ENCODE measurements around the gene PRXL2A. TPM values are rescaled to one million over a fixed set of nuclear protein-coding genes. Genes with fewer than 3 reads are reported as not detected.

PRXL2A gene
- total RNA-seq, 1 donor: 5.1 TPM

GRCh38 chr10:80441831-80442230 lies 33.5 kb downstream of the PRXL2A start:
- H3K9me3 ChIP-seq (ENCODE audit: low read depth, low read length): no peaks in the 10 kb centered on the region
- no peak overlapping the region for H2AFZ ChIP-seq (ENCODE audit: low read length)
- peaks cover 12% of the 10 kb centered on the region for H3K27me3 ChIP-seq (ENCODE audit: insufficient read depth, low read length)
- H3K36me3 ChIP-seq (ENCODE audit: insufficient read depth, low read length): no peaks in the 10 kb centered on the region
- no peak overlapping the region for H3K27ac ChIP-seq (ENCODE audit: low read depth, low read length)
- H3K4me2 ChIP-seq (ENCODE audit: insufficient read depth, low read length): no peak overlapping the region
- H3K4me3 ChIP-seq (ENCODE audit: insufficient read depth, low read length): no peak overlapping the region
- H3K79me2 ChIP-seq (ENCODE audit: insufficient read depth, low read length): no peaks in the 10 kb centered on the region
- H3K4me1 ChIP-seq (ENCODE audit: insufficient read depth, low read length): no peaks in the 10 kb centered on the region
- DNase-seq (ENCODE audit: insufficient read length, low spot score, missing footprints): no peak
- TF ChIP-seq CTCF (IDR thresholded peaks at IDR 0.05; ENCODE audit: extremely low read depth, low read depth, low read length): no peak
- no peaks in the 10 kb centered on the region for H4K20me1 ChIP-seq (ENCODE audit: insufficient read depth, low read length)

- Histone ChIP-seq H3K9me3 (ENCODE audit: low read depth, low read length) (no peaks in the 10 kb centered on the region), H3K4me3 (ENCODE audit: insufficient read depth, low read length) (no peak overlapping the region), H3K27me3 (ENCODE audit: insufficient read depth, low read length) (peaks cover 12% of the 10 kb centered on the region), H3K4me1 (ENCODE audit: insufficient read depth, low read length) (no peaks in the 10 kb centered on the region), H3K36me3 (ENCODE audit: insufficient read depth, low read length) (no peaks in the 10 kb centered on the region), H3K27ac (ENCODE audit: low read depth, low read length) (no peak overlapping the region), H3K4me2 (ENCODE audit: insufficient read depth, low read length) (no peak overlapping the region), H4K20me1 (ENCODE audit: insufficient read depth, low read length) (no peaks in the 10 kb centered on the region), H3K79me2 (ENCODE audit: insufficient read depth, low read length) (no peaks in the 10 kb centered on the region), H2AFZ (ENCODE audit: low read length) (no peak overlapping the region)
- TF ChIP-seq CTCF (IDR thresholded peaks at IDR 0.05; ENCODE audit: extremely low read depth, low read depth, low read length): no peak
- DNase-seq (ENCODE audit: insufficient read length, low spot score, missing footprints): peak; percentile 57
Observed at GRCh38 chr10:80442879-80443278, 34.5 kb downstream of the PRXL2A start.

- DNase-seq (ENCODE audit: insufficient read length, low spot score, missing footprints): peak; percentile 44
- Histone ChIP-seq H4K20me1 (ENCODE audit: insufficient read depth, low read length) (no peaks in the 10 kb centered on the region), H3K27me3 (ENCODE audit: insufficient read depth, low read length) (peaks cover 12% of the 10 kb centered on the region), H3K4me2 (ENCODE audit: insufficient read depth, low read length) (no peak overlapping the region), H3K79me2 (ENCODE audit: insufficient read depth, low read length) (no peaks in the 10 kb centered on the region), H3K36me3 (ENCODE audit: insufficient read depth, low read length) (no peaks in the 10 kb centered on the region), H3K27ac (ENCODE audit: low read depth, low read length) (no peak overlapping the region), H3K9me3 (ENCODE audit: low read depth, low read length) (no peaks in the 10 kb centered on the region), H2AFZ (ENCODE audit: low read length) (no peak overlapping the region), H3K4me1 (ENCODE audit: insufficient read depth, low read length) (no peaks in the 10 kb centered on the region), H3K4me3 (ENCODE audit: insufficient read depth, low read length) (no peak overlapping the region)
- peak; percentile 47 for TF ChIP-seq CTCF (IDR thresholded peaks at IDR 0.05; ENCODE audit: extremely low read depth, low read depth, low read length)
Observed at GRCh38 chr10:80443531-80443974, 35.2 kb downstream of the PRXL2A start.

GRCh38 chr10:80444124-80444523 lies 35.8 kb downstream of the PRXL2A start:
- Histone ChIP-seq H3K36me3 (ENCODE audit: insufficient read depth, low read length) (no peaks in the 10 kb centered on the region), H4K20me1 (ENCODE audit: insufficient read depth, low read length) (no peaks in the 10 kb centered on the region), H3K4me1 (ENCODE audit: insufficient read depth, low read length) (no peaks in the 10 kb centered on the region), H3K4me2 (ENCODE audit: insufficient read depth, low read length) (no peak overlapping the region), H3K9me3 (ENCODE audit: low read depth, low read length) (no peaks in the 10 kb centered on the region), H2AFZ (ENCODE audit: low read length) (no peak overlapping the region), H3K79me2 (ENCODE audit: insufficient read depth, low read length) (no peaks in the 10 kb centered on the region), H3K4me3 (ENCODE audit: insufficient read depth, low read length) (no peak overlapping the region), H3K27me3 (ENCODE audit: insufficient read depth, low read length) (peaks cover 6% of the 10 kb centered on the region), H3K27ac (ENCODE audit: low read depth, low read length) (no peak overlapping the region)
- no peak for TF ChIP-seq CTCF (IDR thresholded peaks at IDR 0.05; ENCODE audit: extremely low read depth, low read depth, low read length)
- DNase-seq (ENCODE audit: insufficient read length, low spot score, missing footprints): no peak
